GM12872 (cell line): Measurements from ENCODE around the gene RTN1.

Experiments used
- CTCF ChIP-seq: IDR thresholded peaks from 3 replicates; pipeline ENCODE4 v1.5.1; 2011; ENCODE audit warnings: low read depth, mild to moderate bottlenecking, low read length, moderate library complexity; ENCODE audit not compliant: insufficient read depth

Gene RTN1

GRCh38 chr14:59849411-59850130 lies 21.0 kb downstream of the RTN1 start:
- no peak for TF ChIP-seq CTCF

- no peak for TF ChIP-seq CTCF
These were observed 21.9 kb downstream of the RTN1 start for GRCh38 chr14:59848671-59849070.

GRCh38 chr14:59847711-59848110 lies 22.9 kb downstream of the RTN1 start:
- TF ChIP-seq CTCF = no peak

GRCh38 chr14:59846595-59846994 lies 24.0 kb downstream of the RTN1 start:
- no peak for TF ChIP-seq CTCF

GRCh38 chr14:59845245-59845644 lies 25.3 kb downstream of the RTN1 start:
- TF ChIP-seq CTCF = no peak

- no peak for TF ChIP-seq CTCF
These were observed 26.3 kb downstream of the RTN1 start for GRCh38 chr14:59844186-59844812.

GRCh38 chr14:59836116-59836515 lies 34.5 kb downstream of the RTN1 start:
- no peak for TF ChIP-seq CTCF
